Forelimb muscle (tissue), 1 donor: Measurements from ENCODE around the gene PGGT1B. TPM values are rescaled to one million over a fixed set of nuclear protein-coding genes. Genes with fewer than 3 reads are reported as not detected.

Experiments used
- DNase-seq: peaks from one replicate; pipeline ENCODE4 v3.0.0-alpha.2; 2013; ENCODE audit warnings: low read depth
- polyA plus RNA-seq: library from polyadenylated mRNA; unstranded; fragments of 120-200 nt; gene quantifications from one replicate; pipeline ENCODE4 v1.2.1, GENCODE V29; 2013; ENCODE audit not compliant: insufficient read length

The PGGT1B gene
- 19.3 TPM for polyA plus RNA-seq

GRCh38 chr5:115262321-115263077 is at the start of gene PGGT1B:
TSS of gene PGGT1B (minus strand) at chr5:115262877. CDS start at chr5:115262851, 26 bp downstream.
- DNase-seq: peak; percentile 28

GRCh38 chr5:115309751-115310370 is 47.2 kb upstream of the PGGT1B start:
- peak; percentile 31 for DNase-seq

GRCh38 chr5:115308815-115309214 is 46.1 kb upstream of the PGGT1B start:
- DNase-seq: no peak

- no peak for DNase-seq
Measured at GRCh38 chr5:115306011-115306536, 43.4 kb upstream of the PGGT1B start.

GRCh38 chr5:115304496-115304895 is 41.8 kb upstream of the PGGT1B start:
- DNase-seq: no peak

- DNase-seq: no peak
Measured at GRCh38 chr5:115298811-115299210, 36.1 kb upstream of the PGGT1B start.

GRCh38 chr5:115297031-115297430 is 34.4 kb upstream of the PGGT1B start:
- no peak for DNase-seq

- DNase-seq: no peak
Measured at GRCh38 chr5:115296124-115297022, 33.7 kb upstream of the PGGT1B start, which contains the start of gene CCDC112. TSS of gene CCDC112 (minus strand) at chr5:115296654. CDS start at chr5:115296543, 111 bp downstream.

- no peak for DNase-seq
Measured at GRCh38 chr5:115295777-115296123, 33.1 kb upstream of the PGGT1B start.

GRCh38 chr5:115291397-115291796 is 28.7 kb upstream of the PGGT1B start:
- DNase-seq: no peak

GRCh38 chr5:115289104-115289503 is 26.4 kb upstream of the PGGT1B start:
- DNase-seq: no peak

GRCh38 chr5:115284021-115284420 is 21.3 kb upstream of the PGGT1B start:
- DNase-seq: no peak

- no peak for DNase-seq
Measured at GRCh38 chr5:115282131-115282530, 19.5 kb upstream of the PGGT1B start.

- no peak for DNase-seq
Measured at GRCh38 chr5:115274584-115274983, 11.9 kb upstream of the PGGT1B start.

GRCh38 chr5:115272297-115272958 is 9.8 kb upstream of the PGGT1B start:
- DNase-seq: no peak

GRCh38 chr5:115271295-115272050 is 8.8 kb upstream of the PGGT1B start:
- DNase-seq: no peak

GRCh38 chr5:115267617-115268016 is 4.9 kb upstream of the PGGT1B start:
- DNase-seq: no peak

GRCh38 chr5:115265220-115265619 is 2.5 kb upstream of the PGGT1B start:
- DNase-seq: no peak

- DNase-seq: no peak
Measured at GRCh38 chr5:115264786-115265185, 2.1 kb upstream of the PGGT1B start.

- no peak for DNase-seq
Measured at GRCh38 chr5:115263078-115263380, 352 bp upstream of the PGGT1B start.

GRCh38 chr5:115262011-115262320 is 711 bp downstream of the PGGT1B start:
- no peak for DNase-seq
